IMR-90 (cell line): ENCODE measurements around the gene CLEC2D.

Experiments
- BHLHE40 ChIP-seq: fragments of 150-350 bp; IDR thresholded peaks from 2 replicates; pipeline ENCODE4 v1.6.1; 2016; ENCODE audit warnings: mild to moderate bottlenecking, low read depth, low read length
- CEBPB ChIP-seq: IDR thresholded peaks from 2 replicates; pipeline ENCODE4 v1.6.1; 2012; ENCODE audit warnings: low read depth, low read length, improper control_type of control experiment
- CHD1 ChIP-seq: IDR thresholded peaks from 2 replicates; pipeline ENCODE4 v1.6.1; 2012; ENCODE audit warnings: low read depth, low read length, improper control_type of control experiment
- CTCF ChIP-seq: conservative IDR thresholded peaks from 2 replicates; pipeline ENCODE4 v1.5.1; 2012; ENCODE audit warnings: mild to moderate bottlenecking, low read depth, low read length, improper control_type of control experiment
- FOS ChIP-seq: fragments of 150-350 bp; IDR thresholded peaks from 2 replicates; pipeline ENCODE4 v1.6.1; 2016; ENCODE audit warnings: low read depth, low read length
- MXI1 ChIP-seq: IDR thresholded peaks from 2 replicates; pipeline ENCODE4 v1.6.1; 2012; ENCODE audit warnings: low read depth, mild to moderate bottlenecking, low read length, moderate library complexity, borderline replicate concordance
- POLR2A ChIP-seq: IDR thresholded peaks from 2 replicates; pipeline ENCODE4 v1.6.1; 2012; ENCODE audit warnings: mild to moderate bottlenecking, low read depth, low read length
- RAD21 ChIP-seq: IDR thresholded peaks from 2 replicates; pipeline ENCODE4 v1.6.1; 2012; ENCODE audit warnings: low read length, improper control_type of control experiment
- RCOR1 ChIP-seq: IDR thresholded peaks from 2 replicates; pipeline ENCODE4 v1.6.1; 2012; ENCODE audit warnings: mild to moderate bottlenecking, low read length, improper control_type of control experiment; ENCODE audit not compliant: insufficient replicate concordance
- RFX5 ChIP-seq: IDR thresholded peaks from 2 replicates; pipeline ENCODE4 v1.8.0; 2012; ENCODE audit warnings: low read depth, mild to moderate bottlenecking, low read length, moderate library complexity
- SMC3 ChIP-seq: fragments of 150-350 bp; IDR thresholded peaks from 2 replicates; pipeline ENCODE4 v1.6.1; 2016; ENCODE audit warnings: low read depth, mild to moderate bottlenecking, antibody characterized with exemption, low read length, moderate library complexity
- TF ChIP-seq, protein P1 (sequence below): fragments of 150-350 bp; IDR thresholded peaks from 2 replicates; pipeline ENCODE4 v1.6.1; 2017; ENCODE audit warnings: mild to moderate bottlenecking, antibody characterized with exemption, low read length, low read depth

DNA sequence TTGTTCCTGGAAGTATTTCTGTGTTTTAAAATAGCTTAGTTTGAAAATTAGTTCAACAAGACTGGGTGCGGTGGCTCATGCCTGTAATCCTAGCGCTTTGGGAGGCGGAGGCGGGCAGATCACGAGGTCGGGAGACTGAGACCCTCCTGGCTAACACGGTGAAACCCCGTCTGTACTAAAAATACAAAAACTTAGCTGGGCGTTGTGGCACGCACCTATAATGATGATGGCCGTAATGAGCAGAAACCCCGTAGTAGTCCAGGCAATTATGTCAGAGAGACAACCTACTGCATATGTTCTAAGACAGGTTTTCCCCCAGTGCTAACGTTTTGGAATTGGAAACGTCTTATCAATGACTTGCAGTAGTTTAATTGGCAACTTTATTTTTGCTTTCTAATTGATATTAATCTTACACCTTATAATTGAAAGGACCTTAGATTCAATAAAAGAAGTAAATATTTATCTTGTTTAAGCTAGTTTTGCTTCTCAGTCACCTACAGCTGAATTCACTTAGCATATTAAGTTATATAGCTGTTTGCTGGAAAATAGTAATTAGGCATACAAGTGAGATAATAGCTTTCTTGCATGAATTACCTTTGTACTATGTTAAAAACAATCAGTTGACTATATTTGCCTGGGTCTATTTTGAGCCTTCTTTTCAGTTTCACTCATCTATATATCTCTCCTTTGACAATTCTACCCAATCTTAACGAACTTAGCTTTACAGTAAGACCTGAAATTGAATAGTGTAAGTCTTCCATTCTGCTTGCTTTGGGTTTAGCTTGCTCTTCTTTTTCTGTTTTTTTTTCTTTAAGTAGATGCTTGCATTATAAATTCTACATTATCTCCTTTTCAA, 47.8 kb downstream of the CLEC2D start:
- TF ChIP-seq CEBPB (no peak), CTCF (no peak), POLR2A (no peak), RFX5 (no peak), MXI1 (no peak), RAD21 (no peak), SMC3 (no peak), FOS (no peak), RCOR1 (no peak), CHD1 (no peak), BHLHE40 (no peak)
- TF ChIP-seq, protein P1, sequence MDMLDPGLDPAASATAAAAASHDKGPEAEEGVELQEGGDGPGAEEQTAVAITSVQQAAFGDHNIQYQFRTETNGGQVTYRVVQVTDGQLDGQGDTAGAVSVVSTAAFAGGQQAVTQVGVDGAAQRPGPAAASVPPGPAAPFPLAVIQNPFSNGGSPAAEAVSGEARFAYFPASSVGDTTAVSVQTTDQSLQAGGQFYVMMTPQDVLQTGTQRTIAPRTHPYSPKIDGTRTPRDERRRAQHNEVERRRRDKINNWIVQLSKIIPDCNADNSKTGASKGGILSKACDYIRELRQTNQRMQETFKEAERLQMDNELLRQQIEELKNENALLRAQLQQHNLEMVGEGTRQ = no peak
